Kidney (tissue), 14 donors: Measurements from ENCODE around the gene ZNF823. TPM values are rescaled to one million over a fixed set of nuclear protein-coding genes. Genes with fewer than 3 reads are reported as not detected.
"Not testable (repeated sequence)": the region's sequence is repeated elsewhere in the genome, so short reads cannot be mapped to it uniquely, and the experiment has no call there.

Experiments
- DNase-seq, 5 donors: peaks; one replicate each; pipeline ENCODE4 v3.0.0-alpha.2; 2013 to 2020
- FAIRE-seq: peaks from 2 replicates; lab custom pipeline; 2012; peaks lifted over from hg19 to GRCh38; lab: Jason Lieb, UNC
- H3K27ac ChIP-seq, 2 donors: one replicate each; pipeline ENCODE4 v1.7.0; 2013; ENCODE audit warnings: low read depth in 2 of 2, low read length in 2 of 2, inconsistent platforms in 1 of 2
- H3K27me3 ChIP-seq: one replicate; pipeline ENCODE4 v1.7.1; 2013; ENCODE audit warnings: low read length, inconsistent platforms; ENCODE audit not compliant: control insufficient read depth, insufficient read depth
- H3K36me3 ChIP-seq, 3 donors: one replicate each; pipeline versions ENCODE4 v1.7.0 to v1.7.1; 2013; ENCODE audit warnings: low read length in 3 of 3, control low read depth in 1 of 3, inconsistent platforms in 1 of 3; ENCODE audit not compliant: insufficient read depth in 3 of 3, control insufficient read depth in 2 of 3
- H3K4me1 ChIP-seq, 3 donors: one replicate each; pipeline versions ENCODE4 v1.7.0 to v1.7.1; 2013; ENCODE audit warnings: low read length in 3 of 3, inconsistent platforms in 1 of 3, low read depth in 1 of 3; ENCODE audit not compliant: control insufficient read depth in 2 of 3, insufficient read depth in 2 of 3
- H3K4me3 ChIP-seq, 3 donors: one replicate each; pipeline versions ENCODE4 v1.7.0 to v1.8.1; 2013; ENCODE audit warnings: low read length in 3 of 3, control low read depth in 1 of 3, inconsistent platforms in 1 of 3
- H3K9ac ChIP-seq, 3 donors: one replicate each; pipeline versions ENCODE4 v1.7.0 to v1.7.1; 2013; ENCODE audit warnings: low read length in 3 of 3, control low read depth in 1 of 3, inconsistent platforms in 1 of 3
- H3K9me3 ChIP-seq, 3 donors: one replicate each; pipeline versions ENCODE4 v1.7.0 to v1.7.1; 2013; ENCODE audit warnings: low read length in 3 of 3, control low read depth in 1 of 3, inconsistent platforms in 1 of 3; ENCODE audit not compliant: control insufficient read depth in 2 of 3, insufficient read depth in 1 of 3
- CTCF ChIP-seq: IDR thresholded peaks from 3 replicates; pipeline ENCODE4 v1.5.1; 2012; ENCODE audit warnings: mild to moderate bottlenecking, moderate library complexity, borderline replicate concordance; ENCODE audit not compliant: insufficient read depth; ENCODE audit errors: extremely low read depth
- intact Hi-C: fragments of 100-400 bp; cut with DNase I; formaldehyde crosslinking; loops from one replicate; pipeline ENCODE4 v1.11.1; 2022
- polyA plus RNA-seq: library from polyadenylated mRNA; stranded (reverse); fragments of 350-450 nt; fragmentation: Illumina TruSeq; extraction: RNeasy Lipid Tissue Mini Kit (QIAGEN cat#74804); gene quantifications from one replicate; pipeline ENCODE4 v1.2.3, GENCODE V29; 2014; ENCODE audit warnings: low read depth, low replicate concordance; ENCODE audit not compliant: insufficient read depth
- total RNA-seq: library from RNA; stranded (reverse); fragmentation: NEBNext Ultra II Directional; extraction: Animal tissue kit (Norgen Biotek cat#: 25700); gene quantifications from one replicate; pipeline ENCODE4 v1.2.1, GENCODE V29; 2021
- donor health status: control.
- donor health status: control.
- donor health status: control.
- donor health status: control.
- donor health status: control.
- donor health status: DM: yes; HTN: yes; CAD: no.
- donor health status: Normal renal cell carcinoma (clear cell type).

The ZNF823 gene
- total and polyA plus RNA-seq, 2 donors from 2014 or later = 5.6 to 12.5 TPM

- H3K36me3 ChIP-seq = peaks cover 24 to 30% (median 25%) of the 10 kb centered on the region in 3 donors
- H3K9me3 ChIP-seq = peaks cover 26 to 66% (median 33%) of the 10 kb centered on the region in 3 donors
- no peak for TF ChIP-seq CTCF
- DNase-seq (no peak), FAIRE-seq (no peak)
- H3K4me1 ChIP-seq = no peaks in the 10 kb centered on the region
- H3K27ac ChIP-seq = no peak overlapping the region
- H3K4me3 ChIP-seq = no peak overlapping the region
- intact Hi-C loops = no loop called here
- H3K9ac ChIP-seq = no peak overlapping the region
- H3K27me3 ChIP-seq = no peaks in the 10 kb centered on the region
Observed at GRCh38 chr19:11783767-11784166, 45.0 kb upstream of the ZNF823 start.

GRCh38 chr19:11781295-11782057, 42.7 kb upstream of the ZNF823 start:
- H3K4me1 ChIP-seq = no peaks in the 10 kb centered on the region
- TF ChIP-seq CTCF = no peak
- no peak overlapping the region for H3K27ac ChIP-seq
- peaks cover 35 to 41% (median 39%) of the 10 kb centered on the region in 3 donors for H3K36me3 ChIP-seq
- peak overlapping the region in 2 of 3 donors; percentile 3 to 8 for H3K4me3 ChIP-seq
- intact Hi-C loops = no loop called here
- DNase-seq (peak in 1 of 5 donors; percentile 7), FAIRE-seq (no peak)
- H3K9me3 ChIP-seq = peaks cover 31 to 65% (median 34%) of the 10 kb centered on the region in 3 donors
- H3K9ac ChIP-seq = no peak overlapping the region
- no peaks in the 10 kb centered on the region for H3K27me3 ChIP-seq

GRCh38 chr19:11780431-11781020, 41.8 kb upstream of the ZNF823 start:
- no peaks in the 10 kb centered on the region for H3K27me3 ChIP-seq
- DNase-seq (no peak), FAIRE-seq (no peak)
- no peak overlapping the region for H3K9ac ChIP-seq
- H3K4me1 ChIP-seq = no peaks in the 10 kb centered on the region
- H3K9me3 ChIP-seq = peaks cover 31 to 69% (median 33%) of the 10 kb centered on the region in 3 donors
- no peak for TF ChIP-seq CTCF
- intact Hi-C loops = no loop called here
- H3K27ac ChIP-seq = no peak overlapping the region
- peaks cover 35 to 41% (median 39%) of the 10 kb centered on the region in 3 donors for H3K36me3 ChIP-seq
- H3K4me3 ChIP-seq = peak overlapping the region in 1 of 3 donors; percentile 14

GRCh38 chr19:11776669-11777068, 37.9 kb upstream of the ZNF823 start:
- H3K9ac ChIP-seq, H3K27me3 ChIP-seq, H3K4me3 ChIP-seq, H3K27ac ChIP-seq, intact Hi-C loops, H3K4me1 ChIP-seq, FAIRE-seq, DNase-seq: not testable (repeated sequence)
- H3K9me3 ChIP-seq = peaks cover 19 to 43% (median 24%) of the 10 kb centered on the region in 3 donors
- peaks cover 31 to 41% (median 33%) of the 10 kb centered on the region in 3 donors for H3K36me3 ChIP-seq

GRCh38 chr19:11771520-11771919, 32.8 kb upstream of the ZNF823 start:
- FAIRE-seq, H3K36me3 ChIP-seq, H3K27me3 ChIP-seq, intact Hi-C loops, H3K4me3 ChIP-seq, H3K27ac ChIP-seq, DNase-seq, H3K9ac ChIP-seq, H3K9me3 ChIP-seq: not testable (repeated sequence)
- peaks cover 0 to 15% (median 8%) of the 10 kb centered on the region in 3 donors for H3K4me1 ChIP-seq
